ENCODE results near the gene ELOVL1. TPM values are rescaled to one million over a fixed set of nuclear protein-coding genes. Genes with fewer than 3 reads are reported as not detected.
A peak's percentile ranks its signal among the peaks of the same experiment; 100 is the strongest.

The ELOVL1 gene
- total and polyA plus RNA-seq, 2 of the 13 experiments (the other 11 are each of a cell fraction or from before 2014, with no cell fraction given), result 55.2 to 77.4 TPM

DNA sequence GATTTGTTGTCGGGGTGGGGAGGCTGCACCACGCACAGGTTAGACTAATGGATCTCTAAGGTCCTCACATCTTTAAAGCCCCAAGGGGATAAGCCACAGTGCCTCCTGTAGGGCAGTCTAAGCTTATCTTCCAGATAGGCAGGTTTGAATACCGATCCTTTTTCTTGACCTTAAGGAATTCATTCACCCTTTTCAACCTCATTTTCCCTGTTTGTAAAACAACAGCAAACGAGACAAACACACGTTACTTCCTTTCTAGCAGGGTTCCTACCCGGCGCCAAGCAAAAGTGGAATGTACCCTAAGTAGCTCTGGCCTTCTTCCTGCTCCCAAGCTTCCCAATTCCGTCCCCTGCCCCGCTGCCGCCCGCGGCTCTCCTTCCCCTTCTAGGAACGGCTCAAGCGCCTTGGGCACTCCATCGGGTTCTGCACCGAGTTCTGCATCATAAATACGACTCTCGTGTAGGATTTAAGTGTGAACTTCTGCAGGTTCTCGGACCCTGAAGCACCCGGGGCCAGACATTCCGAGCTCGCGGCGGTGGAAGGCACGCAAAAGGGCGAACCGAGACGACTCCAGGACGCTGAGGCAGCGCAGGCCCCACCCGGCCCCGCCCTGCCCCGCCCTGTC, 9.6 kb downstream of the ELOVL1 start (continued):
- TF ChIP-seq NFRKB (IDR thresholded peaks at IDR 0.05) (no peak), ZIK1 (CRISPR knock-in tag; IDR thresholded peaks at IDR 0.05; ENCODE audit: borderline replicate concordance, low read depth) (no peak), RCOR2 (CRISPR knock-in tag; IDR thresholded peaks at IDR 0.05) (no peak), ZFP90 (CRISPR knock-in tag; IDR thresholded peaks at IDR 0.05; ENCODE audit: borderline replicate concordance) (0 out of 2 replicates have a peak, but pooled peaks have one; percentile 56), ELK4 (CRISPR knock-in tag; IDR thresholded peaks at IDR 0.05; ENCODE audit: borderline replicate concordance) (no peak), ZNF713 (CRISPR knock-in tag; IDR thresholded peaks at IDR 0.05) (no peak), KLF16 (CRISPR knock-in tag; IDR thresholded peaks at IDR 0.05) (no peak), ZSCAN12 (CRISPR knock-in tag; IDR thresholded peaks at IDR 0.05) (no peak), ZNF251 (CRISPR knock-in tag; IDR thresholded peaks at IDR 0.05) (no peak), ZNF83 (CRISPR knock-in tag; IDR thresholded peaks at IDR 0.05; ENCODE audit: borderline replicate concordance) (no peak), SIX1 (CRISPR knock-in tag; IDR thresholded peaks at IDR 0.05; ENCODE audit: borderline replicate concordance) (no peak), PHF5A (CRISPR knock-in tag; IDR thresholded peaks at IDR 0.05; ENCODE audit: low read depth, unreplicated experiment) (no peak), DBP (CRISPR knock-in tag; IDR thresholded peaks at IDR 0.05; ENCODE audit: not compliant biosample characterization) (no peak), NKX3-1 (CRISPR knock-in tag; IDR thresholded peaks at IDR 0.05) (peak; percentile 51), MBD4 (IDR thresholded peaks at IDR 0.05; ENCODE audit: borderline replicate concordance, low read length) (no peak)
- TF ChIP-seq, protein P1, sequence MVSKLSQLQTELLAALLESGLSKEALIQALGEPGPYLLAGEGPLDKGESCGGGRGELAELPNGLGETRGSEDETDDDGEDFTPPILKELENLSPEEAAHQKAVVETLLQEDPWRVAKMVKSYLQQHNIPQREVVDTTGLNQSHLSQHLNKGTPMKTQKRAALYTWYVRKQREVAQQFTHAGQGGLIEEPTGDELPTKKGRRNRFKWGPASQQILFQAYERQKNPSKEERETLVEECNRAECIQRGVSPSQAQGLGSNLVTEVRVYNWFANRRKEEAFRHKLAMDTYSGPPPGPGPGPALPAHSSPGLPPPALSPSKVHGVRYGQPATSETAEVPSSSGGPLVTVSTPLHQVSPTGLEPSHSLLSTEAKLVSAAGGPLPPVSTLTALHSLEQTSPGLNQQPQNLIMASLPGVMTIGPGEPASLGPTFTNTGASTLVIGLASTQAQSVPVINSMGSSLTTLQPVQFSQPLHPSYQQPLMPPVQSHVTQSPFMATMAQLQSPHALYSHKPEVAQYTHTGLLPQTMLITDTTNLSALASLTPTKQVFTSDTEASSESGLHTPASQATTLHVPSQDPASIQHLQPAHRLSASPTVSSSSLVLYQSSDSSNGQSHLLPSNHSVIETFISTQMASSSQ (IDR thresholded peaks at IDR 0.05; ENCODE audit: low read depth), result no peak
- TF ChIP-seq, protein P1 (CRISPR knock-in tag; IDR thresholded peaks at IDR 0.05; ENCODE audit: borderline replicate concordance), result no peak
- TF ChIP-seq, protein P2, sequence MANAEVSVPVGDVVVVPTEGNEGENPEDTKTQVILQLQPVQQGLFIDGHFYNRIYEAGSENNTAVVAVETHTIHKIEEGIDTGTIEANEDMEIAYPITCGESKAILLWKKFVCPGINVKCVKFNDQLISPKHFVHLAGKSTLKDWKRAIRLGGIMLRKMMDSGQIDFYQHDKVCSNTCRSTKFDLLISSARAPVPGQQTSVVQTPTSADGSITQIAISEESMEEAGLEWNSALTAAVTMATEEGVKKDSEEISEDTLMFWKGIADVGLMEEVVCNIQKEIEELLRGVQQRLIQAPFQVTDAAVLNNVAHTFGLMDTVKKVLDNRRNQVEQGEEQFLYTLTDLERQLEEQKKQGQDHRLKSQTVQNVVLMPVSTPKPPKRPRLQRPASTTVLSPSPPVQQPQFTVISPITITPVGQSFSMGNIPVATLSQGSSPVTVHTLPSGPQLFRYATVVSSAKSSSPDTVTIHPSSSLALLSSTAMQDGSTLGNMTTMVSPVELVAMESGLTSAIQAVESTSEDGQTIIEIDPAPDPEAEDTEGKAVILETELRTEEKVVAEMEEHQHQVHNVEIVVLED (CRISPR knock-in tag; IDR thresholded peaks at IDR 0.05; ENCODE audit: borderline replicate concordance), result no peak
- TF ChIP-seq, protein P3, sequence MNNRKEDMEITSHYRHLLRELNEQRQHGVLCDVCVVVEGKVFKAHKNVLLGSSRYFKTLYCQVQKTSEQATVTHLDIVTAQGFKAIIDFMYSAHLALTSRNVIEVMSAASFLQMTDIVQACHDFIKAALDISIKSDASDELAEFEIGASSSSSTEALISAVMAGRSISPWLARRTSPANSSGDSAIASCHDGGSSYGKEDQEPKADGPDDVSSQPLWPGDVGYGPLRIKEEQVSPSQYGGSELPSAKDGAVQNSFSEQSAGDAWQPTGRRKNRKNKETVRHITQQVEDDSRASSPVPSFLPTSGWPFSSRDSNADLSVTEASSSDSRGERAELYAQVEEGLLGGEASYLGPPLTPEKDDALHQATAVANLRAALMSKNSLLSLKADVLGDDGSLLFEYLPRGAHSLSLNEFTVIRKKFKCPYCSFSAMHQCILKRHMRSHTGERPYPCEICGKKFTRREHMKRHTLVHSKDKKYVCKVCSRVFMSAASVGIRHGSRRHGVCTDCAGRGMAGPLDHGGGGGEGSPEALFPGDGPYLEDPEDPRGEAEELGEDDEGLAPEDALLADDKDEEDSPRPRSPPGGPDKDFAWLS (CRISPR knock-in tag; IDR thresholded peaks at IDR 0.05; ENCODE audit: borderline replicate concordance), result no peak
